GM12878 (cell line): ENCODE measurements around the gene MCF2L2.

ENCODE experiments used
- CBX3 ChIP-seq: fragments of 200-600 bp; sonication (generic); IDR thresholded peaks from 2 replicates; pipeline ENCODE4 v1.6.1; 2016; ENCODE audit warnings: low read depth, borderline replicate concordance
- CTCF ChIP-seq, 3 experiments: IDR thresholded peaks in 2 of 3; conservative IDR thresholded peaks in 1 of 3; 2 replicates each; pipeline ENCODE4 v1.5.1; 2011; ENCODE audit warnings: low read depth in 3 of 3, low read length in 3 of 3, mild to moderate bottlenecking in 3 of 3, control low read depth in 2 of 3, moderate library complexity in 2 of 3, inconsistent platforms in 1 of 3, mixed read lengths in 1 of 3; ENCODE audit not compliant: control insufficient read depth in 2 of 3, insufficient read depth in 1 of 3; ENCODE audit errors: extremely low read depth in 1 of 3
- EP300 ChIP-seq, 2 experiments: fragments of 150-350 bp in 1 of 2; IDR thresholded peaks; 2 replicates each; pipeline ENCODE4 v1.6.1; 2011 to 2012; ENCODE audit warnings: low read depth in 2 of 2, low read length in 2 of 2, borderline replicate concordance in 1 of 2, improper control_type of control experiment in 1 of 2, inconsistent platforms in 1 of 2; ENCODE audit not compliant: control insufficient read depth in 1 of 2
- EZH2 ChIP-seq: IDR thresholded peaks from 2 replicates; pipeline ENCODE4 v1.6.1; 2012; ENCODE audit warnings: low read depth, mild to moderate bottlenecking, control low read depth, inconsistent platforms, low read length, borderline replicate concordance; ENCODE audit not compliant: control insufficient read depth
- IKZF1 ChIP-seq: fragments of 450-650 bp; conservative IDR thresholded peaks from 2 replicates; pipeline ENCODE4 v1.6.1; 2017; ENCODE audit warnings: antibody characterized with exemption, mild to moderate bottlenecking
- KDM1A ChIP-seq: fragments of 200-600 bp; sonication (generic); IDR thresholded peaks from 2 replicates; pipeline ENCODE4 v1.6.1; 2016; ENCODE audit warnings: borderline replicate concordance
- POLR2AphosphoS5 ChIP-seq: IDR thresholded peaks from 2 replicates; pipeline ENCODE4 v1.6.1; 2011; ENCODE audit warnings: mild to moderate bottlenecking, low read length, inconsistent platforms
- RELA ChIP-seq: fragments of 450-650 bp; IDR thresholded peaks from 2 replicates; pipeline ENCODE4 v1.8.0; 2014; ENCODE audit warnings: borderline replicate concordance; ENCODE audit not compliant: partially characterized antibody
- SIN3A ChIP-seq: IDR thresholded peaks from 2 replicates; pipeline ENCODE4 v1.6.1; 2012; ENCODE audit warnings: low read depth, low read length, improper control_type of control experiment
- SMAD1 ChIP-seq: fragments of 450-650 bp; IDR thresholded peaks from 2 replicates; pipeline ENCODE4 v1.6.1; 2018; ENCODE audit warnings: mild to moderate bottlenecking, low read depth; ENCODE audit not compliant: partially characterized antibody
- SMC3 ChIP-seq: IDR thresholded peaks from 2 replicates; pipeline ENCODE4 v1.6.1; 2011; ENCODE audit warnings: low read length, improper control_type of control experiment, borderline replicate concordance
- ZBED1 ChIP-seq: IDR thresholded peaks from 2 replicates; pipeline ENCODE4 v1.6.1; 2016; ENCODE audit warnings: borderline replicate concordance

GRCh38 chr3:183131186-183131725 is 297.2 kb downstream of the MCF2L2 start:
- TF ChIP-seq CBX3 (no peak), EZH2 (no peak), RELA (no peak), CTCF (IDR thresholded peaks at IDR 0.05 in 2 of 3, conservative IDR thresholded peaks at IDR 0.05 in 1 of 3; ENCODE audit: control insufficient read depth in 2 of 3, extremely low read depth in 1 of 3, insufficient read depth in 1 of 3, low read depth in 3 of 3, low read length in 3 of 3) (no peak), KDM1A (no peak), SIN3A (no peak), SMAD1 (no peak), EP300 (IDR thresholded peaks at IDR 0.05; ENCODE audit: borderline replicate concordance in 1 of 2, control insufficient read depth in 1 of 2, low read depth in 2 of 2, low read length in 2 of 2) (no peak), ZBED1 (no peak), SMC3 (no peak), POLR2AphosphoS5 (no peak), IKZF1 (no peak)
